ENCODE data around the gene NELL2. TPM values are rescaled to one million over a fixed set of nuclear protein-coding genes. Genes with fewer than 3 reads are reported as not detected.
"Not testable (repeated sequence)": the region's sequence is repeated elsewhere in the genome, so short reads cannot be mapped to it uniquely, and the experiment has no call there.

NELL2 gene
- total and polyA plus RNA-seq, 8 donors: 0.27 to 0.79 (median 0.71) TPM

DNA sequence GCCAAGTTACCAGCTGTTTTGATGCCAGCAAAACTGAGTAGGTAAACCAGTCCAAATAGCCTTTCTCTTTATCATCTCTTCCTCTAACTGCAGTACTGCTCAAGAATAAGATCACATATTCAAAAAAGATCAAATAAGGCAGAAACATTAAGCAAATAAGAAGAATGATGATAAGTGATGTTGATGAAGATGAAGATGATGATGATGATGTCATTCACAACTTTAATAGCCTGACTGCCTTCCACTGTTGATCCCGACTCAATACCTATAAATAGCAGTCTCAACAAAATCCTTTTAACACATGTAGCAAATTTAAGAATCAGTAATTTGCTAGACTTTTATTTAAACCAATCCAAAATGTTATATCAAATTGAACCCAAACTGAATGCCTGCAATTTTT, 47.1 kb downstream of the NELL2 start:
- H3K36me3 ChIP-seq: no peaks in the 10 kb centered on the region
- FAIRE-seq (no peak), ATAC-seq (no peak), DNase-seq (no peak)
- 49 to 69% methylated on average over 1 of the region's 1 CpG for WGBS, 2 donors
- H3K4me3 ChIP-seq: no peak overlapping the region
- no peaks in the 10 kb centered on the region for H3K9me3 ChIP-seq
- peaks cover 0 to 6% (median 0%) of the 10 kb centered on the region in 3 donors for H3K4me1 ChIP-seq
- TF ChIP-seq CTCF (IDR thresholded peaks at IDR 0.05): no peak
- H3K27me3 ChIP-seq: no peaks in the 10 kb centered on the region
- intact Hi-C loops (cut with DNase I): no loop called here
- H3K27ac ChIP-seq: no peak overlapping the region

DNA sequence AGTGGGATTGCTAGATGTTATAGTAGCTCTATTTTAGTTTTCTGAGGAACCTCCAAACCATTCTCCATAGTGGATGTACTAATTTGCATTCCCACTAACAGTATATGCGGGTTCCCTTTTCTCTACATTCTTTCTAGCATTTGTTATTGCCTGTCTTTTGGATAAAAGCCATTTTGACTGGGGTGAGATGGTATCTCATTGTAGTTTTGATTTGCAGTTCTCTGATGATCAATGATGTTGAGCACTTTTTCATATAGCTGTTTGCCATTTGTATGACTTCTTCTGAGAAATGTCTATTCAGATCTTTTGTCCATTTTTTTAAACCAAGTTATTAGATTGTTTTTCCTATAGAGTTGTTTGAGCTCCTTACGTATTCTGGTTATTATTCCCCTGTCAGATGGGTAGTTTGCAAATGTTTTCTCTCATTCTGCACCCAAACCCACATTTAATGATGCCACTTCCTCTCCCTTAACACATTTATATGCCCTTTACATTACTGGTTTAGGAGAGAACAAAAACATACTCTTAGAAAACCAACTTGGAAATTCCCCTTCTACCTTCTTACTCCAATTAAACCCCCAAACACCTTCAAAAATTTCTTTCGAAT, 48.2 kb downstream of the NELL2 start:
- Histone ChIP-seq H3K4me3 (no peak overlapping the region), H3K36me3 (no peaks in the 10 kb centered on the region), H3K27me3 (no peaks in the 10 kb centered on the region), H3K4me1 (peaks cover 0 to 6% (median 0%) of the 10 kb centered on the region in 3 donors), H3K9me3 (no peaks in the 10 kb centered on the region), H3K27ac (no peak overlapping the region)
- ATAC-seq (no peak), DNase-seq (no peak), FAIRE-seq (no peak)
- 65 to 78% methylated on average over 3 of the region's 3 CpGs for WGBS, 2 donors
- intact Hi-C loops (cut with DNase I): no loop called here
- no peak for TF ChIP-seq CTCF (IDR thresholded peaks at IDR 0.05)

GRCh38 chr12:44821702-44822101, 54.4 kb downstream of the NELL2 start:
- H3K9me3 ChIP-seq; H3K27ac ChIP-seq; H3K36me3 ChIP-seq; FAIRE-seq; DNase-seq; ATAC-seq; H3K27me3 ChIP-seq; intact Hi-C loops (cut with DNase I); H3K4me1 ChIP-seq; H3K4me3 ChIP-seq: not testable (repeated sequence)
- WGBS, 2 donors: 86 to 93% methylated on average over 8 of the region's 8 CpGs

DNA sequence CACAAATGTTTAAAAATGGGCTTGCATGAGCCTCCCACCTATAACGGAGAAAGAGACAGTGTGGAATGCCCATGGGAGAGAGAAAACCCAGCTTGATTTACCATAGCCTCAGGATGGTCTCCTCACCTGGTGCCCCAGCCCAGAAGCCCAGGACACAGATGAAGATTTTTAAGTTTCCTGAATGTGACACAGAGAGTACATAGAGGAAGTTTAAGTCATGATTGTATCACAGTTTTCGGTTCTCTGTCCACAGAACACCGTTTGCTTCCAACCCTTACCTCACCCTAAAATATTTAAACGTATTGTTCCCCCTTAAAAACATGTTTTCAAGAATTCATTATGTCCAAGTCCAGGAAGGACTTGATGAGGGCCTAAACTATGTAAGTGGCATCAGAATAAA, 56.2 kb downstream of the NELL2 start:
- FAIRE-seq (no peak), ATAC-seq (no peak), DNase-seq (no peak)
- no peak overlapping the region for H3K27ac ChIP-seq
- no peaks in the 10 kb centered on the region for H3K36me3 ChIP-seq
- intact Hi-C loops (cut with DNase I): no loop called here
- H3K4me1 ChIP-seq: no peaks in the 10 kb centered on the region
- H3K27me3 ChIP-seq: no peaks in the 10 kb centered on the region
- TF ChIP-seq CTCF (IDR thresholded peaks at IDR 0.05): no peak
- H3K9me3 ChIP-seq: no peaks in the 10 kb centered on the region
- 65 to 76% methylated on average over 4 of the region's 4 CpGs for WGBS, 2 donors
- H3K4me3 ChIP-seq: no peak overlapping the region

DNA sequence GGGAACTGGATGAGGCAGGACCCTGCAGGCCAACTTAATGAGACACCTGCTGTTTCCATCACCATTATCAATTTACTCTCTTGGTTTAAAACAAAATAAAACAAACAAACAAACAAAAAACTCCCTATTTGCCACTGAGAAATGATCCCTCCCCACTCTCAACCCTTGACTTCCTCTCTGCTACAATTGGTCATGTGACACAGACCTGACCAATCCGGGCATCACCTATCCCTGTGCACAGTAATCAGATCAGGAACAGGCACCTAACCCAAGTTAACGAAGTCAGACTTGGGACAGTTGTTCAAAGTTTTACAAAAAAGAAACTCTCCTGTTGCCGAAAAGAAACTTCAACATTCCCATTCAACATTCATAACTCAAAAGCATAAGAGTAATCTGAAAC, 58.4 kb downstream of the NELL2 start:
- Histone ChIP-seq H3K9me3 (no peaks in the 10 kb centered on the region), H3K4me1 (no peaks in the 10 kb centered on the region), H3K36me3 (no peaks in the 10 kb centered on the region), H3K27me3 (no peaks in the 10 kb centered on the region), H3K27ac (no peak overlapping the region), H3K4me3 (no peak overlapping the region)
- WGBS, 2 donors: 74 to 86% methylated on average over 3 of the region's 3 CpGs
- DNase-seq (no peak), FAIRE-seq (no peak), ATAC-seq (no peak)
- no peak for TF ChIP-seq CTCF (IDR thresholded peaks at IDR 0.05)
- intact Hi-C loops (cut with DNase I): no loop called here
